IgD-negative memory B cell (primary cell): ENCODE data around the gene KRR1. TPM values are rescaled to one million over a fixed set of nuclear protein-coding genes. Genes with fewer than 3 reads are reported as not detected.
"Not testable (repeated sequence)": the region's sequence is repeated elsewhere in the genome, so short reads cannot be mapped to it uniquely, and the experiment has no call there.

Source experiments
- H3K27ac Mint-ChIP-seq, 3 donors: one replicate each; pipeline ENCODE4 v1.8.0; 2020 to 2022; ENCODE audit warnings: mild to moderate bottlenecking in 3 of 3, mixed read lengths in 3 of 3, moderate library complexity in 1 of 3
- H3K27me3 Mint-ChIP-seq: one replicate; pipeline ENCODE4 v1.8.0; 2021; ENCODE audit warnings: mixed read lengths
- H3K36me3 Mint-ChIP-seq: one replicate; pipeline ENCODE4 v1.8.0; 2020; ENCODE audit warnings: mild to moderate bottlenecking, mixed read lengths
- H3K4me1 Mint-ChIP-seq, 3 donors: one replicate each; pipeline ENCODE4 v1.8.0; 2020 to 2022; ENCODE audit warnings: mixed read lengths in 3 of 3, mild to moderate bottlenecking in 1 of 3
- H3K4me3 Mint-ChIP-seq, 4 donors: one replicate each; pipeline ENCODE4 v1.8.0; 2020 to 2022; ENCODE audit warnings: mild to moderate bottlenecking in 4 of 4, mixed read lengths in 4 of 4, moderate library complexity in 3 of 4
- H3K9me3 Mint-ChIP-seq, 3 donors: one replicate each; pipeline ENCODE4 v1.8.0; 2020 to 2021; ENCODE audit warnings: mixed read lengths in 3 of 3, mild to moderate bottlenecking in 1 of 3
- polyA plus RNA-seq: library from polyadenylated mRNA; unstranded; fragments of 300-500 nt; fragmentation: Illumina TruSeq; gene quantifications from one replicate; pipeline ENCODE4 v1.2.3, GENCODE V29; 2021

Gene KRR1
- polyA plus RNA-seq, 1 donor from 2014 or later = 63.8 TPM

- H3K27ac Mint-ChIP-seq = no peak overlapping the region
- peaks cover 3% of the 10 kb centered on the region for H3K36me3 Mint-ChIP-seq
- H3K4me1 Mint-ChIP-seq = no peaks in the 10 kb centered on the region
- H3K4me3 Mint-ChIP-seq = no peak overlapping the region
- no peaks in the 10 kb centered on the region for H3K9me3 Mint-ChIP-seq
- peaks cover 3% of the 10 kb centered on the region for H3K27me3 Mint-ChIP-seq
These were observed 28.5 kb upstream of the KRR1 start for GRCh38 chr12:75539889-75540288.

GRCh38 chr12:75533239-75533638 lies 21.8 kb upstream of the KRR1 start:
- H3K27ac Mint-ChIP-seq = no peak overlapping the region
- no peaks in the 10 kb centered on the region for H3K4me1 Mint-ChIP-seq
- H3K36me3 Mint-ChIP-seq = peaks cover 1% of the 10 kb centered on the region
- H3K27me3 Mint-ChIP-seq = peaks cover 5% of the 10 kb centered on the region
- H3K4me3 Mint-ChIP-seq = no peak overlapping the region
- H3K9me3 Mint-ChIP-seq = no peaks in the 10 kb centered on the region

- Mint-ChIP-seq H3K36me3 (peaks cover 1% of the 10 kb centered on the region), H3K9me3 (no peaks in the 10 kb centered on the region)
These were observed 18.4 kb upstream of the KRR1 start for GRCh38 chr12:75529826-75530225.

GRCh38 chr12:75529316-75529715 lies 17.9 kb upstream of the KRR1 start:
- no peaks in the 10 kb centered on the region for H3K9me3 Mint-ChIP-seq

More at GRCh38 chr12:75529826-75530225, 18.4 kb upstream of the KRR1 start:
- Mint-ChIP-seq H3K4me3 (no peak overlapping the region), H3K27me3 (peaks cover 6% of the 10 kb centered on the region), H3K4me1 (peaks cover 0 to 7% (median 4%) of the 10 kb centered on the region in 3 donors), H3K27ac (no peak overlapping the region)

GRCh38 chr12:75528692-75529091 lies 17.3 kb upstream of the KRR1 start:
- Mint-ChIP-seq H3K9me3 (no peaks in the 10 kb centered on the region), H3K4me3 (no peak overlapping the region), H3K4me1 (peaks cover 0 to 7% (median 4%) of the 10 kb centered on the region in 3 donors), H3K36me3 (no peaks in the 10 kb centered on the region), H3K27ac (no peak overlapping the region), H3K27me3 (peaks cover 8% of the 10 kb centered on the region)

More at GRCh38 chr12:75529316-75529715, 17.9 kb upstream of the KRR1 start:
- Mint-ChIP-seq H3K27ac (no peak overlapping the region), H3K36me3 (no peaks in the 10 kb centered on the region), H3K4me1 (peaks cover 0 to 7% (median 4%) of the 10 kb centered on the region in 3 donors), H3K4me3 (no peak overlapping the region), H3K27me3 (peaks cover 6% of the 10 kb centered on the region)

GRCh38 chr12:75528272-75528671 lies 16.9 kb upstream of the KRR1 start:
- Mint-ChIP-seq H3K36me3 (no peaks in the 10 kb centered on the region), H3K4me3 (no peak overlapping the region), H3K27ac (no peak overlapping the region), H3K4me1 (peaks cover 0 to 7% (median 4%) of the 10 kb centered on the region in 3 donors), H3K27me3 (peaks cover 11% of the 10 kb centered on the region), H3K9me3 (no peaks in the 10 kb centered on the region)

GRCh38 chr12:75526655-75527511 lies 15.5 kb upstream of the KRR1 start:
- Mint-ChIP-seq H3K27me3 (peaks cover 14% of the 10 kb centered on the region), H3K27ac (peak overlapping the region in 1 of 3 donors; percentile 26), H3K4me1 (peaks cover 0 to 7% (median 4%) of the 10 kb centered on the region in 3 donors), H3K9me3 (no peaks in the 10 kb centered on the region), H3K36me3 (no peaks in the 10 kb centered on the region), H3K4me3 (no peak overlapping the region)

- Mint-ChIP-seq H3K4me1 (peaks cover 0 to 7% (median 4%) of the 10 kb centered on the region in 3 donors), H3K9me3 (peaks cover 0 to 2% (median 0%) of the 10 kb centered on the region in 3 donors), H3K36me3 (no peaks in the 10 kb centered on the region), H3K27ac (no peak overlapping the region), H3K4me3 (no peak overlapping the region), H3K27me3 (peaks cover 12% of the 10 kb centered on the region)
These were observed 13.9 kb upstream of the KRR1 start for GRCh38 chr12:75525263-75525662.

GRCh38 chr12:75522124-75522523 lies 10.7 kb upstream of the KRR1 start:
- not testable (repeated sequence) for H3K4me1 Mint-ChIP-seq, H3K27ac Mint-ChIP-seq, H3K36me3 Mint-ChIP-seq, H3K9me3 Mint-ChIP-seq, H3K4me3 Mint-ChIP-seq
- peaks cover 12% of the 10 kb centered on the region for H3K27me3 Mint-ChIP-seq

GRCh38 chr12:75521224-75521623 lies 9.8 kb upstream of the KRR1 start:
- not testable (repeated sequence) for H3K9me3 Mint-ChIP-seq, H3K4me1 Mint-ChIP-seq, H3K27ac Mint-ChIP-seq, H3K36me3 Mint-ChIP-seq
- H3K27me3 Mint-ChIP-seq = peaks cover 12% of the 10 kb centered on the region
- peak overlapping the region in 1 of 4 donors; percentile 25 for H3K4me3 Mint-ChIP-seq

- H3K4me3 Mint-ChIP-seq = peak overlapping the region in 1 of 4 donors; percentile 99
- peaks cover 17 to 32% (median 30%) of the 10 kb centered on the region in 3 donors for H3K4me1 Mint-ChIP-seq
- H3K27me3 Mint-ChIP-seq = no peaks in the 10 kb centered on the region
- H3K27ac Mint-ChIP-seq = peak overlapping the region; percentile 88 to 100 (median 98)
- H3K9me3 Mint-ChIP-seq = no peaks in the 10 kb centered on the region
- H3K36me3 Mint-ChIP-seq = peaks cover 2% of the 10 kb centered on the region
These were observed 1.8 kb downstream of the KRR1 start for GRCh38 chr12:75509621-75510020.

GRCh38 chr12:75508159-75508558 lies 3.2 kb downstream of the KRR1 start:
- Mint-ChIP-seq H3K36me3 (peaks cover 2% of the 10 kb centered on the region), H3K27ac (no peak overlapping the region), H3K4me1 (peaks cover 17 to 32% (median 30%) of the 10 kb centered on the region in 3 donors), H3K4me3 (peak overlapping the region in 1 of 4 donors; percentile 25), H3K9me3 (no peaks in the 10 kb centered on the region), H3K27me3 (no peaks in the 10 kb centered on the region)

GRCh38 chr12:75507086-75507485 lies 4.3 kb downstream of the KRR1 start:
- H3K9me3 Mint-ChIP-seq = no peaks in the 10 kb centered on the region
- H3K36me3 Mint-ChIP-seq = peaks cover 2% of the 10 kb centered on the region
- no peaks in the 10 kb centered on the region for H3K27me3 Mint-ChIP-seq
- no peak overlapping the region for H3K27ac Mint-ChIP-seq
- H3K4me3 Mint-ChIP-seq = no peak overlapping the region
- peaks cover 17 to 32% (median 30%) of the 10 kb centered on the region in 3 donors for H3K4me1 Mint-ChIP-seq

GRCh38 chr12:75505706-75506312 lies 5.6 kb downstream of the KRR1 start:
- no peaks in the 10 kb centered on the region for H3K27me3 Mint-ChIP-seq
- H3K27ac Mint-ChIP-seq = peak overlapping the region in 2 of 3 donors; percentile 2 to 72
- H3K4me3 Mint-ChIP-seq = peak overlapping the region in 1 of 4 donors; percentile 3
- H3K4me1 Mint-ChIP-seq = peaks cover 13 to 22% (median 21%) of the 10 kb centered on the region in 3 donors
- H3K36me3 Mint-ChIP-seq = no peaks in the 10 kb centered on the region
- no peaks in the 10 kb centered on the region for H3K9me3 Mint-ChIP-seq

- Mint-ChIP-seq H3K4me1 (peaks cover 0 to 10% (median 9%) of the 10 kb centered on the region in 3 donors), H3K9me3 (no peaks in the 10 kb centered on the region), H3K36me3 (peaks cover 1% of the 10 kb centered on the region), H3K27me3 (no peaks in the 10 kb centered on the region), H3K27ac (no peak overlapping the region), H3K4me3 (no peak overlapping the region)
These were observed 7.5 kb downstream of the KRR1 start for GRCh38 chr12:75503866-75504265.
